HG03460 (cell line): ENCODE measurements around the gene VEGFA.
A peak's percentile ranks its signal among the peaks of the same experiment; 100 is the strongest.

Source experiments
- ATAC-seq: cut with Tn5 transposase; IDR thresholded peaks from one replicate; pipeline ENCODE4 v1.9.1; 2021; ENCODE audit not compliant: unreplicated experiment

The VEGFA gene

DNA sequence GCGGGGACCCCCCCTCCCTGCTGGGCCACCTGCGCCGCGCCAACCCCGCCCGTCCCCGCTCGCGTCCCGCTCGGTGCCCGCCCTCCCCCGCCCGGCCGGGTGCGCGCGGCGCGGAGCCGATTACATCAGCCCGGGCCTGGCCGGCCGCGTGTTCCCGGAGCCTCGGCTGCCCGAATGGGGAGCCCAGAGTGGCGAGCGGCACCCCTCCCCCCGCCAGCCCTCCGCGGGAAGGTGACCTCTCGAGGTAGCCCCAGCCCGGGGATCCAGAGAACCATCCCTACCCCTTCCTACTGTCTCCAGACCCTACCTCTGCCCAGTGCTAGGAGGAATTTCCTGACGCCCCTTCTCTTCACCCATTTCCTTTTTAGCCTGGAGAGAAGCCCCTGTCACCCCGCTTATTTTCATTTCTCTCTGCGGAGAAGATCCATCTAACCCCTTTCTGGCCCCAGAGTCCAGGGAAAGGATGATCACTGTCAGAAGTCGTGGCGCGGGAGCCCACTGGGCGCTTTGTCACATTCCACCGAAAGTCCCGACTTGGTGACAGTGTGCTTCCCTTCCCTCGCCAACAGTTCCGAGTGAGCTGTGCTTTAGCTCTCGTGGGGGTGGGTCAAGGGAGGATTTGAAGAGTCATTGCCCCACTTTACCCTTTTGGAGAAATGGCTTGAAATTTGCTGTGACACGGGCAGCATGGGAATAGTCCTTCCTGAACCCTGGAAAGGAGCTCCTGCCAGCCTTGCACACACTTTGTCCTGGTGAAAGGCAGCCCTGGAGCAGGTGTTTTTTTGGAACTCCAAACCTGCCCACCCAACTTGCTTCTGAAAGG, 2.1 kb downstream of the VEGFA start:
- ATAC-seq = peak; percentile 26

DNA sequence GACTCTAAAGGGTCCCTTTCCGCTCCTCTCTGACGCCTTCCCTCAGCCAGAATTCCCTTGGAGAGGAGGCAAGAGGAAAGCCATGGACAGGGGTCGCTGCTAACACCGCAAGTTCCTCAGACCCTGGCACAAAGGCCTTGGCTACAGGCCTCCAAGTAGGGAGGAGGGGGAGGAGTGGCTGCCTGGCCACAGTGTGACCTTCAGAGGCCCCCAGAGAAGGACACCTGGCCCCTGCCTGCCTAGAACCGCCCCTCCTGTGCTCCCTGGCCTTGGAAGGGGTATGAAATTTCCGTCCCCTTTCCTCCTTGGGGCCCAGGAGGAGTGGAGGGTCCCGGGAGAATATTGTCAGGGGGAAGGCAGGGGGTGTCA, 2.7 kb downstream of the VEGFA start:
- no peak for ATAC-seq

GRCh38 chr6:43773050-43773979, 3.3 kb downstream of the VEGFA start:
- no peak for ATAC-seq

GRCh38 chr6:43773980-43774775, 4.2 kb downstream of the VEGFA start:
- ATAC-seq = no peak

- no peak for ATAC-seq
Measured at GRCh38 chr6:43774776-43775534, 4.9 kb downstream of the VEGFA start.

- ATAC-seq = no peak
Measured at GRCh38 chr6:43775535-43775885, 5.5 kb downstream of the VEGFA start.

- ATAC-seq = no peak
Measured at GRCh38 chr6:43776115-43776798, 6.2 kb downstream of the VEGFA start.

GRCh38 chr6:43776799-43777776, 7.1 kb downstream of the VEGFA start:
- no peak for ATAC-seq

- ATAC-seq = no peak
Measured at GRCh38 chr6:43778131-43778855, 8.3 kb downstream of the VEGFA start.

GRCh38 chr6:43778976-43779851, 9.2 kb downstream of the VEGFA start:
- ATAC-seq = no peak

DNA sequence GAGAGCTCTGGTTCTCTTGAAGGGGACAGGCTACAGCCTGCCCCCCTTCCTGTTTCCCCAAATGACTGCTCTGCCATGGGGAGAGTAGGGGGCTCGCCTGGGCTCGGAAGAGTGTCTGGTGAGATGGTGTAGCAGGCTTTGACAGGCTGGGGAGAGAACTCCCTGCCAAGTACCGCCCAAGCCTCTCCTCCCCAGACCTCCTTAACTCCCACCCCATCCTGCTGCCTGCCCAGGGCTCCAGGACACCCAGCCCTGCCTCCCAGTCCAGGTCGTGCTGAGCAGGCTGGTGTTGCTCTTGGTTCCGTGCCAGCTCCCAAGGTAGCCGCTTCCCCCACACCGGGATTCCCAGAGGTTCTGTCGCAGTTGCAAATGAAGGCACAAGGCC, 9.8 kb downstream of the VEGFA start:
- ATAC-seq = no peak

- no peak for ATAC-seq
Measured at GRCh38 chr6:43780293-43780692, 10.3 kb downstream of the VEGFA start.

- no peak for ATAC-seq
Measured at GRCh38 chr6:43780941-43781928, 11.2 kb downstream of the VEGFA start.

DNA sequence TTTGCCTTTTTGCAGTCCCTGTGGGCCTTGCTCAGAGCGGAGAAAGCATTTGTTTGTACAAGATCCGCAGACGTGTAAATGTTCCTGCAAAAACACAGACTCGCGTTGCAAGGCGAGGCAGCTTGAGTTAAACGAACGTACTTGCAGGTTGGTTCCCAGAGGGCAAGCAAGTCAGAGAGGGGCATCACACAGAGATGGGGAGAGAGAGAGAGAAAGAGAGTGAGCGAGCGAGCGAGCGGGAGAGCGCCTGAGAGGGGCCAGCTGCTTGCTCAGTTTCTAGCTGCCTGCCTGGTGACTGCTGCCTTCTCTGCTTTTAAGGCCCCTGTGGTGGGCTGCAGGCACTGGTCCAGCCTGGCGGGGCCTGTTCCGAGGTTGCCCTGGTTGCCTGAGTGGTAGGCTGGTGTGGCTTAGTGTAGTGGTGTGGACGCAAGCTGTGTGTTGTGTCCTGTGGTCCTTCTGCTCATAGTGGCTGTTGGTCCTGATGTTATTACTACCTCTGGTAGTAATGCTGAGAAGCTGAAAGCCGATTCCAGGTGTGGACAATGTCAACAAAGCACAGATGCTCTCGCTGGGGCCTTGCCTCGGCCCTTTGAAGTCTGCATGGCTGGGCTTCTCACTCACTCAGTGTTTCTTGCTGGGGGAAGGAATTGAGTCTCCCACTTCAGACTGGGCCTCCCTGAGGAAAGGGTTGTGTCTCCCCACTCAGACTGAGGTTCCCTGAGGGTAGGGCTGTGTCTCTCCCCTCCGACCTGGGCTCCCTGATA, 12.1 kb downstream of the VEGFA start:
- ATAC-seq = no peak

GRCh38 chr6:43782764-43783513, 12.9 kb downstream of the VEGFA start:
- no peak for ATAC-seq
